ENCODE results near the gene KNG1.

GRCh38 chr3:186783731-186784515 is 66.8 kb downstream of the KNG1 start:
- TF ChIP-seq CTCF (IDR thresholded peaks at IDR 0.05) (no peak), CBX8 (IDR thresholded peaks at IDR 0.05) (no peak), POLR2A (IDR thresholded peaks at IDR 0.05; ENCODE audit: low read length) (peak; percentile 35; the same call in 1 of the 2 replicates), CEBPB (IDR thresholded peaks at IDR 0.05) (no peak), NFE2L2 (conservative IDR thresholded peaks at IDR 0.05; ENCODE audit: low read length) (no peak), HOXB13 (CRISPR knock-in tag; IDR thresholded peaks at IDR 0.05; ENCODE audit: low read depth) (no peak), MAFK (IDR thresholded peaks at IDR 0.05; ENCODE audit: partially characterized antibody) (no peak), SREBF2 (IDR thresholded peaks at IDR 0.05) (no peak), KDM1A (IDR thresholded peaks at IDR 0.05; ENCODE audit: low read depth) (no peak), RAD21 (conservative IDR thresholded peaks at IDR 0.05 in 1 of 2, IDR thresholded peaks at IDR 0.05 in 1 of 2) (0 out of 5 replicates have a peak, but pooled peaks of 1 of the 2 experiments have one; percentile 3), MAX (IDR thresholded peaks at IDR 0.05) (peak; percentile 77)

Measured in A549 (cell line).